LNCaP clone FGC (cell line): ENCODE results near the gene LIMK1.

Source experiments
- DNase-seq: peaks from one replicate; pipeline ENCODE4 v3.0.0-alpha.2; 2011; ENCODE audit warnings: low read depth
- H3K4me3 ChIP-seq: 2 replicates; pipeline ENCODE4 v1.5.1; 2011; ENCODE audit warnings: mild to moderate bottlenecking, low read depth, low read length, control low read depth
- TF ChIP-seq, protein P1 (sequence below): IDR thresholded peaks from 2 replicates; pipeline ENCODE4 v1.5.1; 2012; ENCODE audit warnings: mild to moderate bottlenecking; ENCODE audit not compliant: control insufficient read depth, insufficient read depth; ENCODE audit errors: extremely low read depth

The LIMK1 gene

DNA sequence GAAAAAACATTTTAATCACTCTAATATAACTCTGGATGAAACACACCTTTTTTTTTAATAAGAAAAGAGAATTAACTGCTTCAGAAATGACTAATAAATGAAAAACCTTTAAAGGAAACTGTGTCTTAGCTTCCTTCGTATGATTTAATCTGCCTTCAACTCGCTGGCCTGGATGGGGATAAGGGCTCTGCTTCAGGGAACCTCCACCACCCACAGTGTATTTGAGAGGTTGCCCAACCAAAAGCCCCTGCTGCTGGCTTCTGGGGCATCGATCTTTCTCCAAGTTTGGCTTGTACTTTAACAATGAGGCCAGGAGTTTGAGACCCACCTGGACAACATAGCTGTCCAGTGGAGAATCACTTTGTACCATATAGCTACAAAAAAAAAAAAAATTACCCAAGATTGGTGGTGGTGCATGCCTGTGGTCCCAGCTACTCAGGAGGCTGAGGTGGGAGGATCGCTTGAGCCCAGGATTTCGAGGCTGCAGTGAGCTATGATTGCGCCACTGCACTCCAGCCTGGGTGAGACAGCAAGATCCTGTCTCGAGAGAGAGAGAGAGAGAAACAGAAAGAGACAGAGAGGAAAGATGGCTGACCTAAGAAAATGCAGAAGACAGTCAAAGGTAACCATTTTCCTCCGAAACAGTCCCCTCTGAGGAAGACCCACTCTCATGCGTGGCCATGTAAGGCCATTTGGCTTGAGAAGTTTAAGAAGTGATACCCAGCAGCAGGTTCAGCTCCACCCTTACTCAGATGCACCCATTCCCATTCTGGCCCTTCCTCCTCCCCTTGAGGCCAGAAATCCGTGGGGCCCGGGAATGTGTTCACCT lies 13.6 kb upstream of the LIMK1 start:
- no peak for DNase-seq
- TF ChIP-seq, protein P1, sequence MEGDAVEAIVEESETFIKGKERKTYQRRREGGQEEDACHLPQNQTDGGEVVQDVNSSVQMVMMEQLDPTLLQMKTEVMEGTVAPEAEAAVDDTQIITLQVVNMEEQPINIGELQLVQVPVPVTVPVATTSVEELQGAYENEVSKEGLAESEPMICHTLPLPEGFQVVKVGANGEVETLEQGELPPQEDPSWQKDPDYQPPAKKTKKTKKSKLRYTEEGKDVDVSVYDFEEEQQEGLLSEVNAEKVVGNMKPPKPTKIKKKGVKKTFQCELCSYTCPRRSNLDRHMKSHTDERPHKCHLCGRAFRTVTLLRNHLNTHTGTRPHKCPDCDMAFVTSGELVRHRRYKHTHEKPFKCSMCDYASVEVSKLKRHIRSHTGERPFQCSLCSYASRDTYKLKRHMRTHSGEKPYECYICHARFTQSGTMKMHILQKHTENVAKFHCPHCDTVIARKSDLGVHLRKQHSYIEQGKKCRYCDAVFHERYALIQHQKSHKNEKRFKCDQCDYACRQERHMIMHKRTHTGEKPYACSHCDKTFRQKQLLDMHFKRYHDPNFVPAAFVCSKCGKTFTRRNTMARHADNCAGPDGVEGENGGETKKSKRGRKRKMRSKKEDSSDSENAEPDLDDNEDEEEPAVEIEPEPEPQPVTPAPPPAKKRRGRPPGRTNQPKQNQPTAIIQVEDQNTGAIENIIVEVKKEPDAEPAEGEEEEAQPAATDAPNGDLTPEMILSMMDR: no peak
- no peak overlapping the region for H3K4me3 ChIP-seq

DNA sequence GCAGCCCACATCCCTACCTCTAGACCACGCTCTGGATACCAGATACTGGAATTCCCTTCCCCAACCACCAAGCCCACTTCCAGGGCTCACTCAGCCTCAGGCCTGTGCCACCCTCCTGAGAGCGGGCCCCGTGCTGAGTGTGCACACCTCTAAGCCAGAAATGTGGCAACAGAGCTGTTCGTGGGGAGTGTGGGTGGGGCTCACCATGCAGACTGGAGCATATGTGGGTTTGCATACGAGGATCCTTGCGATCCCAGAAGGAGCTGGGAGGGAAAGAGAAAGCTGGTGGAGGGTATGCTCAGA lies 13.0 kb upstream of the LIMK1 start:
- DNase-seq: no peak
- H3K4me3 ChIP-seq: no peak overlapping the region
- TF ChIP-seq, protein P1: no peak

DNA sequence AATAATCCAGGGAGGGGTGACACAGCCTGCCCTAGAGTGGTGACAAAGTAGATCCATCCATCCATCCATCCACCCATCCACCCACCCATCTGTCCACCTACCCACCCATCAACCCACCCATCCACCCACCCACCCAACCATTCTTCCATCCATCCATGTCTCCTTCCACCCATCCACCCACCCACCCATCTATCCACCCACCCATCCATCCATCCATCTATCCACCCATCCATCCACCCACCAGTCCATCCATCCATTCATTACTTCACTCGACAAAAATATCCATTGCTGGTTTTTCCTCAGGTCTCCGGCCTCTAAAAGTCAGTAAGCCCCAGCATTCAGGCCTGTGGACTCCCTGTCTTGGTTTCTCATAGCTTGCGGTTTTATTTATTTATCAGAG lies 12.5 kb upstream of the LIMK1 start:
- no peak overlapping the region for H3K4me3 ChIP-seq
- TF ChIP-seq, protein P1: no peak
- DNase-seq: no peak

DNA sequence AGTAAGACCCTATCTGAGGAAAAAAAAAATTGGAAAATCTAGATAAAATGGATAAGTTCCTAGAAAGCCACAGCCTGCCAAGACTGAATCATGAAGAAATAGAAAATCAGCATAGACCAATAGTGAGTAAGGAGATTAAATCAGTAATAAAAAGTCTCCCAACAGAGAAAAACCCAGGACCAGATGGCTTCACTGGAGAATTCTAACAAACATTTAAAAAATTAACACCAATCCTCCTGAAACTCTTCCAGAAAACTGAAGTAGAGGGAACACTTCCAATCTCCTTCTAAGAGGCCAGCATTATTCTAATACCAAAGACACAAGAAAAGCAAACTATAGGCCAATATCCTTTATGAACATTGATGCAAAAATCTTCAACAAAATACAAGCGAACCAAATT lies 8.8 kb upstream of the LIMK1 start:
- no peak overlapping the region for H3K4me3 ChIP-seq
- no peak for DNase-seq
- TF ChIP-seq, protein P1: no peak

DNA sequence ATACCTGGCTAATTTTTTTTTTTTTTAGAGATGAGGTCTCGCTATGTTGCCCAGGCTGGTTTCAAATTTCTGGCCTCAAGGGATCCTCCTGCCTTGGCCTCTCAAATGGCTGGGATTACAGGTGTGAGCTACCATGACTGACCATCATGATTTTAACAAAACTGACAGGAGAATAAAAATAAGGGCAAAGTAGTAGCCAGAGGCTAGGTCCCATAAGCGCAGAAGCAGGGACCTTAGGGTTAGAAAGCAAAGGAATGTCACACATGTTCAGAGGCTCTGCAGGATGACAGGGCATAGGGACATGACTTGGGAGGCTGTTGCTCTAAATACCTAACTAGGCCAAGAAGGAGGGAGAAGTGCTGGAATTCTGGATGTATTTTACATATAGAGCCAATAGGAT lies 5.1 kb upstream of the LIMK1 start:
- DNase-seq: no peak
- H3K4me3 ChIP-seq: no peak overlapping the region
- TF ChIP-seq, protein P1: no peak

DNA sequence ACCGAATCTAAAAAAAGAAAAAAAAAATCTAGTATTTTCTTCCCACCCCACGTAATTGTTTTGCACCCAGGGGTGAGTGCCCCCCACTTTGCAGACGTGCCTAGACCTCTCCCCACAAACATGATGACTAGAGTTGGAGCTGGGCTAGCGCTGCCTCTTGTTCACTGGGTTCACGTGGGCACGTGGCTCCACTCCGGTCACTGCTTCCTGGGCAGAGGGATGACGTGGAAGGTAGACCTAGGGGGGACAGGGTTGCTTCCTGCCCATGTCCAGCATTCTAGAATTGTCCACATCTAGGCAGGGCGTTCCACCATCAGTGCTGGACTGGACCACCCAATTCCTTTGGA lies 861 bp upstream of the LIMK1 start:
- peak overlapping the region; percentile 41 for H3K4me3 ChIP-seq
- TF ChIP-seq, protein P1: no peak
- no peak for DNase-seq

DNA sequence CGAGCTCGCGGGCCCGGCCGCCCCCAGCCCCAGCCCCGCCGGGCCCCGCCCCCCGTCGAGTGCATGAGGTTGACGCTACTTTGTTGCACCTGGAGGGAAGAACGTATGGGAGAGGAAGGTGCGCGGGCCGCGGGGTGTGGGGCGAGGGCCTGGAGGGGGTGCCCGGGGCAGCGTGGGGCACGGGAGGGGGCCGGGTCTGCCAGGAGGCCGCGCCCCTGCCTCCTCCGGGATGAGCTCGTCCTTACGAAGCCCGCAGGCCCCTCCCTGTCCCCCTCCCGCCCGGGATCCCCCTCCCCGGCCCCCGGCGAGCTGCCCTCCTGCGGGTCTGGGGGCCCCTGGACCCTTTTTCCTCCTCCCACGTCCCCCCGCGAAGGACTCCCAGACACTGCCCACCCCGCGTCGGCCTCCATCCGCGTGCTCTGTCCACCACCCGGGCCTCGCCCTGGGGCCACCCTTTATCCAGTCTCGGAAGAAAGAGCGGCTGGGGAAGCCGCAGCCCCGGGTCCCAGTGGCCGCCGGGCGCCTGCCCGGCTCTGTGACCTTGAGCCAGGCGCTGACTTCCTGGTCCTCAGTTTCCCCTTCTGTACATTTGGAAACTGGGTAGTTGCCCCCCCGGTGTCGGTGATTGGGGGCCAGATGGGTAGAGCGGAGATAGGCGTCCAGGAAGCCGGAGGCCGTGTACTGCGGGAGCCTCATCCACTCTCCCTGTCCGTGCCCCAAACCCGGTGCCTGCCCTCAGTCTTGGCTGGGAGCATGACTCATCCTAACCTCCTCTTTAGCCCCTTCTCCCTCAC lies 521 bp downstream of the LIMK1 start:
- H3K4me3 ChIP-seq: peak overlapping the region; percentile 75

More for the DNA sequence above, 521 bp downstream of the LIMK1 start:
- TF ChIP-seq, protein P1: no peak
- no peak for DNase-seq
